Measurements from ENCODE around the gene ANXA6.

The ANXA6 gene

GRCh38 chr5:151097820-151098767 is 59.5 kb downstream of the ANXA6 start:
- no peak for DNase-seq

- DNase-seq, result no peak
These were observed 60.5 kb downstream of the ANXA6 start for GRCh38 chr5:151097061-151097460.

- DNase-seq, result no peak
These were observed 61.6 kb downstream of the ANXA6 start for GRCh38 chr5:151096001-151096373.

GRCh38 chr5:151095341-151096000 is 62.1 kb downstream of the ANXA6 start:
- no peak for DNase-seq

GRCh38 chr5:151094852-151095245 is 62.7 kb downstream of the ANXA6 start:
- DNase-seq, result no peak

- DNase-seq, result no peak
These were observed 63.3 kb downstream of the ANXA6 start for GRCh38 chr5:151094030-151094851.

- DNase-seq, result no peak
These were observed 64.1 kb downstream of the ANXA6 start for GRCh38 chr5:151093476-151093889.

- no peak for DNase-seq
These were observed 64.8 kb downstream of the ANXA6 start for GRCh38 chr5:151092762-151093161.

GRCh38 chr5:151089726-151090125 is 67.9 kb downstream of the ANXA6 start:
- DNase-seq, result no peak

- no peak for DNase-seq
These were observed 68.6 kb downstream of the ANXA6 start for GRCh38 chr5:151088986-151089385.

- no peak for DNase-seq
These were observed 70.1 kb downstream of the ANXA6 start for GRCh38 chr5:151087486-151087885.

- peak; percentile 8 to 24 (median 14) for DNase-seq
These were observed 70.6 kb downstream of the ANXA6 start for GRCh38 chr5:151086905-151087360.

GRCh38 chr5:151086192-151086869 is 71.2 kb downstream of the ANXA6 start:
- DNase-seq, result no peak

GRCh38 chr5:151085517-151086041 is 72.0 kb downstream of the ANXA6 start:
- no peak for DNase-seq

- DNase-seq, result no peak
These were observed 73.2 kb downstream of the ANXA6 start for GRCh38 chr5:151084363-151084762.

GRCh38 chr5:151083081-151083676 is 74.4 kb downstream of the ANXA6 start:
- DNase-seq, result peak in 1 of 4 experiments; percentile 6

- no peak for DNase-seq
These were observed 75.2 kb downstream of the ANXA6 start for GRCh38 chr5:151082282-151082902.

GRCh38 chr5:151081431-151082281 is 75.9 kb downstream of the ANXA6 start:
- DNase-seq, result no peak

GRCh38 chr5:151080613-151081430 is 76.8 kb downstream of the ANXA6 start, which contains the start of gene TNIP1:
TNIP1 (minus strand) TSS chr5:151081034; CDS start chr5:151065095, 15,939 bp downstream.
- peak; percentile 83 to 89 (median 88) for DNase-seq

Data from activated naive CD4-positive, alpha-beta T cell (primary cell).